H1 (cell line): ENCODE data around the gene BCO2. TPM values are rescaled to one million over a fixed set of nuclear protein-coding genes. Genes with fewer than 3 reads are reported as not detected.

Experiments
- ATF3 ChIP-seq: IDR thresholded peaks from 2 replicates; pipeline ENCODE4 v1.6.1; 2011; ENCODE audit warnings: low read depth, mild to moderate bottlenecking, low read length; ENCODE audit not compliant: insufficient read depth
- CTBP2 ChIP-seq: IDR thresholded peaks from 2 replicates; pipeline ENCODE4 v1.7.0; 2011; ENCODE audit warnings: borderline replicate concordance, mild to moderate bottlenecking, moderate library complexity, mixed read lengths, low read length; ENCODE audit not compliant: insufficient read depth, insufficient read length
- KDM5A ChIP-seq: fragments of 200-600 bp; IDR thresholded peaks from 2 replicates; pipeline ENCODE4 v1.7.1; 2012; ENCODE audit warnings: mild to moderate bottlenecking, low read length, inconsistent platforms, mixed read lengths
- POU5F1 ChIP-seq: IDR thresholded peaks from 2 replicates; pipeline ENCODE4 v1.6.1; 2011; ENCODE audit warnings: low read depth, mild to moderate bottlenecking, low read length, moderate library complexity
- SUZ12 ChIP-seq: fragments of 200-600 bp; sonication (generic); IDR thresholded peaks from 2 replicates; pipeline ENCODE4 v1.6.1; 2012; ENCODE audit warnings: mild to moderate bottlenecking, inconsistent platforms, low read length, moderate library complexity, mixed read lengths
- ZNF274 ChIP-seq: IDR thresholded peaks from 2 replicates; pipeline ENCODE4 v1.7.0; 2012; ENCODE audit warnings: low read length, borderline replicate concordance; ENCODE audit errors: extremely low read depth
- polyA plus RNA-seq, 7 experiments: library from polyadenylated mRNA; depleted of rRNA in 3 of 7; stranded (reverse) in 5 of 7; unstranded in 2 of 7; fragments of >200 nt in 5 of 7; fragments of 200-250 nt in 2 of 7; gene quantifications; 1 replicate in 5 of 7; 2 replicates in 1 of 7; 4 replicates in 1 of 7; pipeline versions ENCODE4 v1.2.1 to v1.2.3, GENCODE V29; 2011 to 2013; ENCODE audit warnings: missing spikeins in 2 of 7, mixed read lengths in 2 of 7
- total RNA-seq: library from RNA; stranded (reverse); fragmentation: NEBNext Ultra II Directional; extraction: Animal tissue kit (Norgen Biotek cat#: 25700); gene quantifications from 2 replicates; pipeline ENCODE4 v1.2.1, GENCODE V29; 2021

BCO2 gene
- total and polyA plus RNA-seq, 2 of the 8 experiments (the other 6 are each of a cell fraction or from before 2014, with no cell fraction given) = 0.42 to 0.82 TPM

GRCh38 chr11:112156956-112157766 is 18.2 kb upstream of the BCO2 start (continued):
- TF ChIP-seq ATF3 (no peak), CTBP2 (no peak), ZNF274 (no peak), SUZ12 (no peak), KDM5A (no peak), POU5F1 (no peak)
